Astrocyte of the cerebellum (primary cell): ENCODE results near the gene DPP10.

Experiments
- DNase-seq: peaks from one replicate; pipeline ENCODE4 v3.0.0-alpha.2; 2011; ENCODE audit warnings: low read depth
- H3K4me3 ChIP-seq: 2 replicates; pipeline ENCODE4 v1.5.1; 2011; ENCODE audit warnings: mild to moderate bottlenecking, low read depth, low read length, moderate library complexity
- CTCF ChIP-seq: IDR thresholded peaks from 2 replicates; pipeline ENCODE4 v1.5.1; 2012; ENCODE audit warnings: low read length, low read depth, moderate library complexity, mild to moderate bottlenecking; ENCODE audit errors: missing control alignments
- in situ Hi-C: cut with HindIII; loops from 2 replicates; pipeline ENCODE4 v1.10.0; 2017; ENCODE audit warnings: low sequenced_read_pairs

The DPP10 gene

GRCh38 chr2:115443539-115444185 is 1001.2 kb downstream of the DPP10 start:
- no peak for TF ChIP-seq CTCF
- DNase-seq, result no peak
- in situ Hi-C loops, result no loop called here
- H3K4me3 ChIP-seq, result no peak overlapping the region

DNA sequence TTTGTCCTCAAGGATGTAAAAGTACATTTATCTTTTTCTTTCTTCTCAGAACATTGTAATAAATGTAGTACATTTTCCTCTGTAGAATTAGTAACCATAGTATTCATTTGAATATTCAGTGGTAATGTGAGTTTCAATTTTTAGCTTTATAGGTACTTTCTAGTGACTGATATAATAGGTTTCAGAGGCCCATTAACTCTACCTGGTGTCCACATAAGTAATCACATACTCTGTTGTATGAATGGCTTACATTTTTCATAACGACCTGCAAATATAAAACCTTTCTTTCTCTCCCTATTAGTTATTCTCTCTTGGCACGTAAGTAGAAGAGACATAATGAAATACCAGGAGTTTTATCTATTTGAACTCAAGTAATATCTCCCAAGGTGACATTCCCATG is 1017.6 kb downstream of the DPP10 start:
- no peak for TF ChIP-seq CTCF
- in situ Hi-C loops, result no loop called here
- no peak overlapping the region for H3K4me3 ChIP-seq
- no peak for DNase-seq

DNA sequence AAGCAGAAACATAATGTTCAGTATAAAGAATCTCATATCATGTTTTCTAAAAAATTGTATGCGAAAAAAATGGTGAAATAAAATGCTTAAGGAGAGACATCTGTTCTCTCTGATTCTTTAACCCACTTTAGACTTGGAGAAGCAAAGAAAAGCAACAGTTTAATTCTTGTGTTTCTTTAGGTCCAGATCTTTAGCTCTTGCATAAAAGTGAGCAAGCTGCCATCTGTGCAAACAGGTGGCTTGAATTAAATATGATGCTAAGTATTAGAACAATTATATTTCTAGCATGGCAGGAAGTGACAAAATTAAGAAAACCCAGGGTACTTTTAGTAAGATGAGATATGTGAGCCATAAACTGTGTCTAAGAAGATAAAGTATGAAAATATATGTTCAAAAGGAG is 1038.3 kb downstream of the DPP10 start:
- TF ChIP-seq CTCF, result no peak
- DNase-seq, result no peak
- in situ Hi-C loops, result no loop called here
- no peak overlapping the region for H3K4me3 ChIP-seq

DNA sequence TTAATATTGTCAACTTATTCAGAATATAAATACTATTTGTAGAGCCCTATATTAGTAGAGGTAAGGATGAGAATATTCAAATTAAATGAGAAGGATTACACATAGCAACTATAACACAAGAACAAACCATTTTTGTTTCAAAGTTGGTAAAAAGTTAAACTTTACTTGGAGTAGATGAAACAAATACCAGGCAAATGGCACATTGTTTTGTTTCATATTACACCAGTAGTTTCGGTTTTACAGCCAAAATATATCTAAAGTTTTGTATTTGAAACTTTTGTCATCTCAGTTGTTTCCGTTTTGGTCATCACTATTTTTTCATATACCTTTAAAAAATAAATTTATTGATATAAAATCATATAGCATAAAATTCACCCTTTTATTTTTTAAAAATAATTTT is 1039.4 kb downstream of the DPP10 start:
- no peak overlapping the region for H3K4me3 ChIP-seq
- DNase-seq, result no peak
- TF ChIP-seq CTCF, result no peak
- in situ Hi-C loops, result no loop called here

GRCh38 chr2:115483666-115484065 is 1041.2 kb downstream of the DPP10 start:
- no peak for DNase-seq
- no peak overlapping the region for H3K4me3 ChIP-seq
- in situ Hi-C loops, result no loop called here
- TF ChIP-seq CTCF, result no peak

DNA sequence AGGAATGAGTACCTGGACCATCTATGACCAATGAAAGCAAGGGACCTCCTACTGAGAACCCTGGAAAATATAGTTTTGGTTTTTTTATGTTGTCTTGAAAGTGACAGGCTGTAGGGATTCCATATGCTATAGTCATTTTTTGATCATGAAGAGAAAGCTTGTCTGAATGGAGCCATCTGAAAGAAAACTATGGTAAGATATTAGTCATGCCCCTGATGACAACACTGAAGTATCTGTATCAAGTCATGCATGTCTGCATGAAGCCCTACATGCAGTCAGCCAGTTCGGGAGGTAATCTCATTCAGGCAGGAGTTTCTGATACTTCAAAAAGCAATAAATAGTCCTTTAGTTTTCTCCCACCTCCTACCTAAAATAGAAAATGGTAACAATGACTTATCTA is 1042.0 kb downstream of the DPP10 start:
- in situ Hi-C loops, result no loop called here
- H3K4me3 ChIP-seq, result no peak overlapping the region
- no peak for TF ChIP-seq CTCF
- DNase-seq, result no peak
